Smooth muscle cell (in vitro differentiated cells): Measurements from ENCODE around the gene ZNF837. TPM values are rescaled to one million over a fixed set of nuclear protein-coding genes. Genes with fewer than 3 reads are reported as not detected.
"Not testable (repeated sequence)": the region's sequence is repeated elsewhere in the genome, so short reads cannot be mapped to it uniquely, and the experiment has no call there.

Experiments
- DNase-seq: peaks from one replicate; lab custom pipeline; 2025; ENCODE audit not compliant: unreplicated experiment; lab: John Stamatoyannopoulos, UW
- H2AFZ ChIP-seq: fragments of 200-600 bp; sonication (generic); 2 replicates; pipeline ENCODE4 v1.6.0; 2016; ENCODE audit warnings: antibody characterized with exemption, low read depth, mild to moderate bottlenecking
- H3F3A ChIP-seq: fragments of 200-600 bp; sonication (generic); 2 replicates; pipeline ENCODE4 v1.6.0; 2017; ENCODE audit warnings: antibody characterized with exemption, low read depth
- H3K27ac ChIP-seq: fragments of 200-600 bp; sonication (generic); 2 replicates; pipeline ENCODE4 v1.5.1; 2016; ENCODE audit warnings: low read depth, mild to moderate bottlenecking
- H3K27me3 ChIP-seq: fragments of 200-600 bp; sonication (generic); 2 replicates; pipeline ENCODE4 v1.6.1; 2016; ENCODE audit warnings: low read depth, mild to moderate bottlenecking
- H3K36me3 ChIP-seq: fragments of 200-600 bp; sonication (generic); 2 replicates; pipeline ENCODE4 v1.5.1; 2016; ENCODE audit warnings: low read depth
- H3K4me1 ChIP-seq: fragments of 200-600 bp; sonication (generic); 2 replicates; pipeline ENCODE4 v1.5.1; 2016; ENCODE audit warnings: low read depth
- H3K4me2 ChIP-seq: fragments of 200-600 bp; sonication (generic); 2 replicates; pipeline ENCODE4 v1.6.0; 2016; ENCODE audit warnings: mild to moderate bottlenecking
- H3K4me3 ChIP-seq: fragments of 200-600 bp; sonication (generic); 2 replicates; pipeline ENCODE4 v1.5.1; 2016; ENCODE audit warnings: mild to moderate bottlenecking
- H3K79me2 ChIP-seq: fragments of 200-600 bp; sonication (generic); 2 replicates; pipeline ENCODE4 v1.6.0; 2016; ENCODE audit warnings: low read depth, mild to moderate bottlenecking
- H3K9ac ChIP-seq: fragments of 200-600 bp; sonication (generic); 2 replicates; pipeline ENCODE4 v1.6.0; 2016; ENCODE audit warnings: low read depth
- H3K9me3 ChIP-seq: fragments of 200-600 bp; sonication (generic); replicated peaks from 2 replicates; pipeline ENCODE4 v1.5.1; 2016; ENCODE audit warnings: low read depth
- H4K20me1 ChIP-seq: fragments of 200-600 bp; sonication (generic); 2 replicates; pipeline ENCODE4 v1.6.0; 2016; ENCODE audit warnings: low read depth
- CTCF ChIP-seq: fragments of 200-600 bp; sonication (generic); IDR thresholded peaks from 2 replicates; pipeline ENCODE4 v1.5.1; 2017; ENCODE audit warnings: borderline replicate concordance, mild to moderate bottlenecking, antibody characterized with exemption; ENCODE audit not compliant: insufficient read depth, poor library complexity, severe bottlenecking
- WGBS: methylation state at CpG from one replicate; pipeline ENCODE4 v1.1.7; 2016; ENCODE audit warnings: low lambda C conversion rate; 5-methylcytosine and 5-hydroxymethylcytosine counted together
- polyA plus RNA-seq: library from polyadenylated mRNA; unstranded; fragments of >200 nt; fragmentation: Nextera tagmentation; extraction: Ambion mirVana; gene quantifications from 2 replicates; pipeline ENCODE4 v1.2.1, GENCODE V29; 2016
- total RNA-seq: library from RNA; depleted of rRNA; stranded (reverse); fragments of >200 nt; gene quantifications from 2 replicates; pipeline ENCODE4 v1.2.3, GENCODE V29; 2014

Gene ZNF837
- total and polyA plus RNA-seq, 2 experiments from 2014 or later = 4.4 to 8.4 TPM

GRCh38 chr19:58380037-58380661, 681 bp downstream of the ZNF837 start:
- H3K79me2 ChIP-seq = peaks cover 4% of the 10 kb centered on the region
- H3F3A ChIP-seq = no peaks in the 10 kb centered on the region
- no peaks in the 10 kb centered on the region for H3K9me3 ChIP-seq
- peak overlapping the region; percentile 89 for H3K4me2 ChIP-seq
- no peaks in the 10 kb centered on the region for H3K36me3 ChIP-seq
- H3K27me3 ChIP-seq = no peaks in the 10 kb centered on the region
- no peaks in the 10 kb centered on the region for H4K20me1 ChIP-seq
- 9% methylated on average over 24 of the region's 24 CpGs for WGBS
- DNase-seq = no peak
- peaks cover 3% of the 10 kb centered on the region for H3K4me1 ChIP-seq
- H3K4me3 ChIP-seq = peak overlapping the region; percentile 90
- peak overlapping the region; percentile 97 for H3K9ac ChIP-seq
- TF ChIP-seq CTCF = no peak
- peak overlapping the region; percentile 74 for H3K27ac ChIP-seq
- H2AFZ ChIP-seq = peak overlapping the region; percentile 75

- TF ChIP-seq CTCF = no peak
- Histone ChIP-seq H3K36me3 (no peaks in the 10 kb centered on the region), H3K27me3 (no peaks in the 10 kb centered on the region), H3K4me2 (peak overlapping the region; percentile 89), H4K20me1 (no peaks in the 10 kb centered on the region), H3K4me1 (peaks cover 3% of the 10 kb centered on the region), H3K4me3 (no peak overlapping the region), H3K27ac (no peak overlapping the region), H3K9me3 (no peaks in the 10 kb centered on the region), H2AFZ (no peak overlapping the region), H3K79me2 (peaks cover 4% of the 10 kb centered on the region), H3F3A (no peaks in the 10 kb centered on the region), H3K9ac (no peak overlapping the region)
- 93% methylated on average over 6 of the region's 6 CpGs for WGBS
- DNase-seq = no peak
Measured at GRCh38 chr19:58379246-58379645, 1.6 kb downstream of the ZNF837 start.

GRCh38 chr19:58376724-58377123, 4.1 kb downstream of the ZNF837 start:
- not testable (repeated sequence) for H3K4me1 ChIP-seq, H2AFZ ChIP-seq, H3K36me3 ChIP-seq, H3K79me2 ChIP-seq, H3K9ac ChIP-seq, DNase-seq, H3K4me2 ChIP-seq, H4K20me1 ChIP-seq, H3K27ac ChIP-seq, H3F3A ChIP-seq, H3K4me3 ChIP-seq, H3K27me3 ChIP-seq, H3K9me3 ChIP-seq
- 95% methylated on average over 7 of the region's 7 CpGs for WGBS

- Histone ChIP-seq H3K79me2 (no peaks in the 10 kb centered on the region), H3K27ac (no peak overlapping the region), H3K9me3 (no peaks in the 10 kb centered on the region), H3F3A (no peaks in the 10 kb centered on the region), H3K36me3 (no peaks in the 10 kb centered on the region), H3K4me1 (no peaks in the 10 kb centered on the region), H4K20me1 (no peaks in the 10 kb centered on the region), H3K4me2 (no peak overlapping the region), H2AFZ (no peak overlapping the region), H3K9ac (no peak overlapping the region), H3K27me3 (no peaks in the 10 kb centered on the region), H3K4me3 (no peak overlapping the region)
- DNase-seq = no peak
- 93% methylated on average over 4 of the region's 4 CpGs for WGBS
- TF ChIP-seq CTCF = no peak
Measured at GRCh38 chr19:58374200-58374599, 6.6 kb downstream of the ZNF837 start.
